ENCODE data around the gene FGGY. TPM values are rescaled to one million over a fixed set of nuclear protein-coding genes. Genes with fewer than 3 reads are reported as not detected.

Gene FGGY
- total RNA-seq, 1 experiment from 2014 or later: 14.6 TPM

- Histone ChIP-seq H2AFZ (ENCODE audit: low read length) (no peak overlapping the region), H4K20me1 (ENCODE audit: control insufficient read depth, insufficient read depth, insufficient read length) (no peaks in the 10 kb centered on the region), H4K8ac (replicated peaks; ENCODE audit: insufficient read length, low read depth, low read length) (no peak overlapping the region), H3K4me2 (ENCODE audit: insufficient read depth, insufficient read length, low read length) (no peak overlapping the region), H2AK5ac (ENCODE audit: insufficient read length, low read length) (no peak overlapping the region), H3K9ac (ENCODE audit: extremely low read depth, insufficient read length, low read length) (no peak overlapping the region), H3K27ac (ENCODE audit: insufficient read length, low read depth, low read length) (no peak overlapping the region), H4K91ac (ENCODE audit: insufficient read length, low read depth, low read length) (no peak overlapping the region), H3K18ac (ENCODE audit: insufficient read length, low read depth, low read length) (no peak overlapping the region), H2BK120ac (ENCODE audit: low read depth, low read length, poor library complexity, severe bottlenecking) (no peak overlapping the region), H2BK15ac (ENCODE audit: low read depth, low read length) (no peak overlapping the region), H2BK5ac (ENCODE audit: insufficient read length, low read length) (no peak overlapping the region), H3K23ac (ENCODE audit: insufficient read length, low read depth, low read length) (no peak overlapping the region), H3T11ph (ENCODE audit: low read length) (no peak overlapping the region), H3K79me1 (ENCODE audit: insufficient read depth, low read depth, low read length, poor library complexity, severe bottlenecking) (no peaks in the 10 kb centered on the region), H2BK20ac (ENCODE audit: low read depth, low read length, poor library complexity, severe bottlenecking) (no peak overlapping the region), H3K14ac (ENCODE audit: insufficient read depth, low read length) (no peak overlapping the region), H3K79me2 (ENCODE audit: insufficient read depth, low read length) (no peaks in the 10 kb centered on the region), H3K9me3 (ENCODE audit: control insufficient read depth, low read depth, low read length) (no peaks in the 10 kb centered on the region), H3K27me3 (ENCODE audit: insufficient read depth, low read length) (no peaks in the 10 kb centered on the region), H4K5ac (ENCODE audit: insufficient read length, low read depth, low read length) (no peak overlapping the region), H3K23me2 (ENCODE audit: insufficient read length, low read depth, low read length, poor library complexity, severe bottlenecking) (no peaks in the 10 kb centered on the region), H2BK12ac (ENCODE audit: insufficient read length, low read depth, low read length) (no peak overlapping the region), H3K4me1 (ENCODE audit: insufficient read depth, low read length) (peaks cover 3% of the 10 kb centered on the region; the same call in 1 of the 2 replicates), H3K56ac (ENCODE audit: insufficient read length, low read depth, low read length) (no peak overlapping the region), H3K4ac (ENCODE audit: low read depth, low read length) (no peak overlapping the region)
- no peaks in the 10 kb centered on the region; the same call in 1 of the 2 replicates for H3K27me3 Mint-ChIP-seq (ENCODE audit: low read depth)
- no peak overlapping the region for H3K4me3 Mint-ChIP-seq
- H3K36me3 Mint-ChIP-seq (ENCODE audit: insufficient read depth in 1 of 3, low read depth in 3 of 3): no peaks in the 10 kb centered on the region
- no peaks in the 10 kb centered on the region for H3K9me3 Mint-ChIP-seq
- H3K27ac Mint-ChIP-seq: no peak overlapping the region
- H3K4me1 Mint-ChIP-seq: peaks cover 29 to 43% of the 10 kb centered on the region in 2 experiments
- TF ChIP-seq CTCF (conservative IDR thresholded peaks at IDR 0.05): no peak
- DNase-seq: no peak
These were observed 383.1 kb downstream of the FGGY start for GRCh38 chr1:59680044-59680443.
